Measurements from ENCODE around the gene EMX1.

EMX1 gene

DNA sequence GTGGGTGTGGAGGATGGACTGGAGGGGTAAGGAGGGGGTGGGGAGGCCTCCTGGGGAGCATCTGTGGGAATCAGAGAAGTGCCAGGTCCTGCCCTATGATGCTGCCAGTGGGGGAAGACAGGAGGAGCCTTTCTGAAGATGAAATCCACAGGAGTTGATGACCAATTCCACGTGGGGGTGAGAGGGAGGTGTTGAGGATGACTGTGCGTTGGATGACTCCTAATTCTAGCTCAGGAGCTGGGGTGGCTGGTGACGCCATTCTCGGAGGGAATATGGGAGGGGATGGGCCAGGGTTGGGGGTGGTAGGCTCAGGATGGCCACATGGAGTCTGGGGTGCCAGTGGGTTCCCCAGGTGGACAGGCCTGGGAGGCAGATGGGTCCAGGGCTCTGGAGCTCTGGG lies 32.3 kb downstream of the EMX1 start:
- H3K4me3 ChIP-seq (replicated peaks; ENCODE audit: low read depth, low read length) = no peak overlapping the region
- no peak for DNase-seq (ENCODE audit: low read depth)
- TF ChIP-seq, protein P1, sequence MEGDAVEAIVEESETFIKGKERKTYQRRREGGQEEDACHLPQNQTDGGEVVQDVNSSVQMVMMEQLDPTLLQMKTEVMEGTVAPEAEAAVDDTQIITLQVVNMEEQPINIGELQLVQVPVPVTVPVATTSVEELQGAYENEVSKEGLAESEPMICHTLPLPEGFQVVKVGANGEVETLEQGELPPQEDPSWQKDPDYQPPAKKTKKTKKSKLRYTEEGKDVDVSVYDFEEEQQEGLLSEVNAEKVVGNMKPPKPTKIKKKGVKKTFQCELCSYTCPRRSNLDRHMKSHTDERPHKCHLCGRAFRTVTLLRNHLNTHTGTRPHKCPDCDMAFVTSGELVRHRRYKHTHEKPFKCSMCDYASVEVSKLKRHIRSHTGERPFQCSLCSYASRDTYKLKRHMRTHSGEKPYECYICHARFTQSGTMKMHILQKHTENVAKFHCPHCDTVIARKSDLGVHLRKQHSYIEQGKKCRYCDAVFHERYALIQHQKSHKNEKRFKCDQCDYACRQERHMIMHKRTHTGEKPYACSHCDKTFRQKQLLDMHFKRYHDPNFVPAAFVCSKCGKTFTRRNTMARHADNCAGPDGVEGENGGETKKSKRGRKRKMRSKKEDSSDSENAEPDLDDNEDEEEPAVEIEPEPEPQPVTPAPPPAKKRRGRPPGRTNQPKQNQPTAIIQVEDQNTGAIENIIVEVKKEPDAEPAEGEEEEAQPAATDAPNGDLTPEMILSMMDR (IDR thresholded peaks at IDR 0.05; ENCODE audit: low read length, missing control alignments) = no peak

DNA sequence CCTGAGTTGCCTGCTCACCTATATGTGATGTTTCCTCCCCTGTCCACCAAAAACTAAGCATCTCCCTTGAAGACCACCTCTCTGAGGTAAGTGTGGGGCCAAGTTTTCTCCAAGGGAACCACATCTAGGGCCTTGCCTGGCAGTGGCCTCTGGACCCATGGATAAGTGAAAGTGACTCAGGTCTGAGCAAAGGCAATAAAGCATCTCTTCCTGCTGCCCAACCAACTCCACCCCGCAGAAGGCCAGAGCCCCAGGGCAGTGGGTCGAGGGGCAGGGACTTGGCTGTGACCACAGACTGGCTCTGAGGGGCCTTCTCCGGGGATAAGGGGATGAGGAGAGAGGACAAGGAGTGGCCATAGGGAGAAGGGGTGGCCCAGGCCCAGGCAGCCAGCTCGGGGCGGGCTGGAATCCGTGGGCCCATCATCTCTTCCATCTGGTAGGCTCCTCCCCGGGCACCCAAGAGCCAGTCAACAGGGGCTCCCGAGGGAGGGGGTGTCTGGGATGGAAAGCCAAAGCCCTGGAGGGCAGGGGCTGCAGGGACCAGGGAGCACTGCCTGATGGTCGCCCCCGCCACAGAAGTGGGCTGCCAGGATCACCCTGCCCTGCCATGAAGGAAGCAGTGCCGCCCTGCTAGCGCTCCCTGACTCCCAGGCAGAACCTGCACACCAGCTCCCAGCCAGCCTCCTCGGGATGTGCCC lies 33.4 kb downstream of the EMX1 start:
- DNase-seq (ENCODE audit: low read depth) = no peak
- no peak overlapping the region for H3K4me3 ChIP-seq (replicated peaks; ENCODE audit: low read depth, low read length)
- TF ChIP-seq, protein P1 (IDR thresholded peaks at IDR 0.05; ENCODE audit: low read length, missing control alignments) = no peak

DNA sequence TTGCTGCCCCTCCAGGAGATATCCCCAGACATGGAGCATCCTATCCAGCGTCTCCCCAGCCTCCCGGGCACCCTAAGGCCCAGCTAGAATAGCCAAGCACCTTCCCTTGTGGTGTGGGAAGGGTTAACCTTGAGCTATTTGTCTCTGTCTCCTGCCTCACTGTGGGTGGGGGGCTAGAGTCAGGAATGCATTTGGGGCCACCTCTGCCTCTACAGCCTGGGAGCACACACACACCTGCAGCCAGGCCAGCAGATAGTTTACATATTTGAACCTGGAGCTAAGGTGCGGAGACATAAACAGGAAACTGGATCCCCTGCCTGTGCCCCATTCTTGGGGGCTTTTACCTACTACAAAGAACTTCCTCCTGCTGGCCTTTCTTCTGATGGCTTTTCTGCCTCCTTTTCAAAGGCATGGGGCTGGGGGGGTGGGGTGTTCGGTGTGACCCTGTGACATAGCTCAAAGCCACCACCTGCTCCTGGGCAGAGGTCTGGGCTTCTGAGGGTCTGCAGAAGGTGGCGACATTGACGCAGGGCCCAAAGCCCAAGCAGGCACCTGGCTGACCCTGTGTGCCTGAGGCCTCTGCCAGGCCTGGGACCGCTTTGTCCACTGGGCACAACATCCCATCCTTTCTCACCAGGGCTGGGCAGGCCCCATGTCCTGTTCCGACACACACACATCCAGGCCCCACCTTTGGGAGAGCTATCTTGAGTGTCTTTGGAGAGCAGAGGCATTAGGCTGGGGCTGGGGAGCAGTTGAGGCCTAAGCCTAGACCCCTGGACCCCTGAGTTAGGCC lies 34.2 kb downstream of the EMX1 start:
- H3K4me3 ChIP-seq (replicated peaks; ENCODE audit: low read depth, low read length) = no peak overlapping the region
- DNase-seq (ENCODE audit: low read depth) = no peak
- TF ChIP-seq, protein P1 (IDR thresholded peaks at IDR 0.05; ENCODE audit: low read length, missing control alignments) = no peak

DNA sequence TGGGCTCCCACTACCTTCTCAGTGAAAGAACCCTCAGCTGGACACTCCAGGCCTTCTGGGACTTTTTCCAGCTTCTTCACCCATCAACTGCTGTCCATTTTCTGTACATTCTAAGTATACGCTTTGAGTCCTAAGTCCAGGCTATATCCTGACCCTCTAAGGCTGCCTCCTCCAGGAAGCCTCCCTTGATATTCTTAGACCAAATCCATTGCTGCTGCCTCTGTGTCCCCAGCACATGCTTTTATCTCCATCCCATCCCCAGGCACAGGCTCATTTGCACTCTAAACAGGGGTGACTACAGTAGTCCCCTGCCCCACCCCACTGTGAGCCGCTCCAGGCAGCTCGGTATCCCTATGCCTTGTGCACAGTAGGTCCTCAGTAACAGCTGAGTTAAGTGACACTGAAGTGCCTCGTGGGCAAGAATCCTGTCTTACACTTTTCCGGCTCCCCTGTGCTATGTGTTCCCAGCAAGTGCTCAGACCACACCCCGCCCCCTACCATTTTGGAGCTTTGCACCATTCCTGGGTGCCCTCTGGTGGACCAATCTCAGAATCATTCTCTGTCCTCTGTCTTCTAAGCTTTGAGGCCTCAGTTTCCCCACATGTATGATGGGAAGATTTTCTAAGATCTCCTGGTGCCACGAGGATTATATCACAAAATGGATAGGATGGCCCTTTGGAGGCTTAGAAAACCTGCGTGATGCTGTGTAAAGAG lies 34.9 kb downstream of the EMX1 start:
- H3K4me3 ChIP-seq (replicated peaks; ENCODE audit: low read depth, low read length) = no peak overlapping the region
- DNase-seq (ENCODE audit: low read depth) = no peak
- TF ChIP-seq, protein P1 (IDR thresholded peaks at IDR 0.05; ENCODE audit: low read length, missing control alignments) = no peak

DNA sequence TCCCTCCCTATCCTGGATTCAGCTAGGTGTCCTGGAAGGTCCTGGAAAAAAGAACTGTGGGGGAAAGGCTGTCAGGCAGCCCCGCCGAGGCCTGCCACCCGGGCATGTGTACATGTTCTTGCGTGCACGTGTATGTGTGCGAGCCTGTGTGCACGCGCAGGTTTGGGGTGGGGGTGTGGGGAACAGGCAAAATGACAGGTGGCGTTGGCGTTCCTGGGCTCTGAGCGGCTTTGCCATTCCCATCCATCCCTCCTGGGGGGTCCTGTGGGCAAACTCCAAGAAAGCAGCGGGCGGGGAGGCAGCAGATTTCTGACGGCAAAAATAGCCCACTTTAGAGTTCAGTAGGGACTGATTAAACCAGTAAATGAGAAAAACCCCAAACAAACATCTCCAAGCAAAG lies 35.6 kb downstream of the EMX1 start:
- no peak for DNase-seq (ENCODE audit: low read depth)
- no peak overlapping the region for H3K4me3 ChIP-seq (replicated peaks; ENCODE audit: low read depth, low read length)
- TF ChIP-seq, protein P1 (IDR thresholded peaks at IDR 0.05; ENCODE audit: low read length, missing control alignments) = no peak

DNA sequence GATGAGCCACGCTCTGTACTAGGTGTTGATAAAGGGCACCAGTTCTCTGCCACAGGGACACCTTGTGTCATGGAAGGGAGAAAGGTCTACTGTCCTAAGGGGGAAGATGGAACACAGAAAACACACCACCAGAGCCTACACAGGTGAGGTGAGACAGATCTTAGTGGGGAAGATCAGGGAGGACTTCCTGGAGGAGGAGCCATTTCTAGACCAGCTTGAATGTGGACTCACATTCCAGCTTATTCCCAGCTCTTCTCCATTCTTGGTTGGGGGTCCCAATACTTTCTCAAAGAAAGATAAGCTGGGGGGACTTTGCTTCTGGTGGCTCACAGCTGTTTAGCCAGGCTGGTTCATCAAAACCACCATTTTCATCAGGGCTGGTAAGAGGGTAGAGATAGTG lies 36.2 kb downstream of the EMX1 start:
- TF ChIP-seq, protein P1 (IDR thresholded peaks at IDR 0.05; ENCODE audit: low read length, missing control alignments) = no peak
- no peak for DNase-seq (ENCODE audit: low read depth)
- no peak overlapping the region for H3K4me3 ChIP-seq (replicated peaks; ENCODE audit: low read depth, low read length)
